Measurements from ENCODE around the gene ZFP36. TPM values are rescaled to one million over a fixed set of nuclear protein-coding genes. Genes with fewer than 3 reads are reported as not detected.
"Not testable (repeated sequence)": the region's sequence is repeated elsewhere in the genome, so short reads cannot be mapped to it uniquely, and the experiment has no call there.

ZFP36 gene
- total RNA-seq, 2 experiments from 2014 or later: 72.4 to 91.4 TPM

GRCh38 chr19:39375929-39376328 lies 30.7 kb upstream of the ZFP36 start:
- POLR2A ChIA-PET: interaction anchor here (0.8 kb wide), 1 partner anchor 15 kb away, joined by 4 read pairs; the partner anchor contains the start of genes MED29 and PAF1
- H3K4me3 Mint-ChIP-seq: no peak overlapping the region

GRCh38 chr19:39377373-39378362 lies 29.0 kb upstream of the ZFP36 start:
- Mint-ChIP-seq H3K27ac (no peak overlapping the region), H3K27me3 (ENCODE audit: low read depth) (no peaks in the 10 kb centered on the region), H3K4me1 (ENCODE audit: low read depth) (no peaks in the 10 kb centered on the region), H3K4me3 (no peak overlapping the region), H3K9me3 (ENCODE audit: insufficient read depth) (no peaks in the 10 kb centered on the region), H3K36me3 (ENCODE audit: low read depth) (peaks cover 41% of the 10 kb centered on the region)
- POLR2A ChIA-PET: no interaction called here
- ATAC-seq: no peak
- DNase-seq: no peak
- CTCF ChIA-PET: interaction anchor here (1.0 kb wide), 1 partner anchor 34 kb away, joined by 3 read pairs; no protein-coding TSS in a partner anchor

More at GRCh38 chr19:39375929-39376328, 30.7 kb upstream of the ZFP36 start:
- Mint-ChIP-seq H3K27ac (no peak overlapping the region), H3K27me3 (ENCODE audit: low read depth) (no peaks in the 10 kb centered on the region), H3K4me1 (ENCODE audit: low read depth) (no peaks in the 10 kb centered on the region), H3K36me3 (ENCODE audit: low read depth) (peaks cover 34% of the 10 kb centered on the region), H3K9me3 (ENCODE audit: insufficient read depth) (no peaks in the 10 kb centered on the region)
- CTCF ChIA-PET: no interaction called here
- no peak for DNase-seq
- ATAC-seq: no peak

DNA sequence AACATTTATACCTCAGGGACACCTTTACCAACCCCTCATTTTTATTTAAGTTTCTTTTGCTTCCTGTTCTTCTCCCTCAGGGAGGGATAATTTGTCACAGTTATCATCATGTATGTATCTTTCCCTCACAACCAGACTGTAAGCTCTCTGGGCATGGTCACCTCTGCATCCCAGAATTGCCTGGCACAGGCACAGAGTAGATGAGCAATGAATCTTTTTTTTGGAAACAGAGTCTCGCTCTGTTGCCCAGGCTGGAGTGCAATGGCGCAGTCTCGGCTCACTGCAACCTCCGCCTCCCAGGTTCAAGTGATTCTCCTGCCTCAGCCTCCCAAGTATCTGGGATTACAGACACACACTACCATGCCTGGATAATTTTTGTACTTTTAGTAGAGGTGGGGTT lies 27.3 kb upstream of the ZFP36 start:
- peaks cover 38% of the 10 kb centered on the region for H3K36me3 Mint-ChIP-seq (ENCODE audit: low read depth)
- POLR2A ChIA-PET; H3K27ac Mint-ChIP-seq; DNase-seq; H3K9me3 Mint-ChIP-seq (ENCODE audit: insufficient read depth); H3K4me3 Mint-ChIP-seq; ATAC-seq; H3K4me1 Mint-ChIP-seq (ENCODE audit: low read depth); H3K27me3 Mint-ChIP-seq (ENCODE audit: low read depth); CTCF ChIA-PET: not testable (repeated sequence)

DNA sequence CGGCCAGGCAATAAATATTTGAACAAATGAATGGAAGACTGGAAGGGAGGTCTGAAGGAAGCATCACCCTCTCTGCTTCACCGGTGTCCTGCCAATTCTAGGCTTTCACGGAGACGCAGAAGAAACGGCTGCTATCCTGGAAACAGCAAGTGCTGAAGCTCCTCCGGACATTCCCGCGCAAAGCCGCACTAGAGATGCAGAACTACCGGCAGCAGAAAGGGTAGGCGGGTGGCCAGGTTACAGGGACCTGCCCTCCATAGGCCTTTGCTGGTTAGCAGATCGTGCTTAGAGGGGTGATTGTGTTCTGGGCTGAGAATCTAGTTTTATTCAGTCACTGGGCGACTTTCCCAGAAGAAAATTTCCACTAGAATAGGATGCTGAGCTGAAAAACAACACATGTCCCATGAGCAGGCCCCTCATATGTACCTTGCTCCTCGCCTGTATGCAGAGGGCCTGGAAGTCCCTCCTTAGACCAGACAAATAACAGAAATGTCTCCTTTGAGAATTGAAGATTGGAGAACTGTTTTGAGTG lies 26.7 kb upstream of the ZFP36 start:
- Mint-ChIP-seq H3K27me3 (ENCODE audit: low read depth) (no peaks in the 10 kb centered on the region), H3K36me3 (ENCODE audit: low read depth) (peaks cover 38% of the 10 kb centered on the region), H3K9me3 (ENCODE audit: insufficient read depth) (no peaks in the 10 kb centered on the region), H3K4me3 (no peak overlapping the region), H3K27ac (no peak overlapping the region), H3K4me1 (ENCODE audit: low read depth) (peaks cover 2% of the 10 kb centered on the region)
- DNase-seq (no peak), ATAC-seq (no peak)
- ChIA-PET CTCF (no interaction called here), POLR2A (no interaction called here)

DNA sequence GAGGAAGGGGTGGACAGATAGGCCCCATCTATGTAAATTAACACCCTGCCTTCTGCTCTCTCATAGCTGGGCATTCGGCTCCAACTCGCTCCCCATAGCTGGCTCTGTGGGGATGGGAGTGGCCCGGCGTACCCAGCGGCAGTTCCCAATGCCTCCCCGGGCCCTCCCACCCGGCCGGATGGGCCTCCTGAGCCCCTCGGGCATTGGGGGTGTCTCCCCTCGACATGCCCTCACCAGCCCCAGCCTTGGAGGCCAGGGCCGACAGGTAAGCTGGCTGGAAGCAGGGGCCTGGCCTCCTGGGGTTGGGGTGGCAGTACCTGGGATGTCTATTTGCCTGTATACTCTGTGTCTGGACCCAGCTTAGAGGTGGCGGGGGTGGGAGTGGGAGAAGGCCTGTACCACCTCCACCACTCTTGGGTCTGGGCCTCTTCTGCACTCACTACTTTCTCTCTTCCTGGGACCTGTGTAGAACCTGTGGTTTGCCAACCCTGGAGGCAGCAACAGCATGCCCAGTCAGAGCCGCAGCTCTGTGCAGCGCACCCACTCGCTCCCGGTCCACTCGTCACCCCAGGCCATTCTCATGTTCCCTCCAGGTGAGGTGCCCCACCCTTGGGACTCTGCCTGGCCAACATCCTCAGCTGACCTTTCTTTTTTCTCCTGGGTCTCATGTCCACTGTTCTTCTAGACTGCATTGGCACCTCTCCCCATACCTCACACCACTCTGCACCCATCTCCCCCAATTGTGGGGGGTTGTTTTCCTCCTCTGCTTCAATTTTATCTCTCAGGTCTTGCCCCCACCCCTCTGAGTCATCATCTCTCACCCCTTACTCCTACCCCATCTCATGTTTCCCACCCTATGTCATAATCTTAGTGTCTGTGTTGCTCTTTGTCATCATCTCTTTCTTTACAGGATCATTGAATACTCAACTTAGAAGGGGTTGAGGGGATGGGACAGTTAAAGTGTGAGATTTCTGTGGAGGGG lies 25.8 kb upstream of the ZFP36 start:
- CTCF ChIA-PET: no interaction called here
- Mint-ChIP-seq H3K4me1 (ENCODE audit: low read depth) (peaks cover 5% of the 10 kb centered on the region), H3K27me3 (ENCODE audit: low read depth) (no peaks in the 10 kb centered on the region), H3K36me3 (ENCODE audit: low read depth) (peaks cover 45% of the 10 kb centered on the region), H3K27ac (no peak overlapping the region), H3K9me3 (ENCODE audit: insufficient read depth) (no peaks in the 10 kb centered on the region), H3K4me3 (no peak overlapping the region)
- POLR2A ChIA-PET: no interaction called here
- DNase-seq (no peak), ATAC-seq (no peak)

DNA sequence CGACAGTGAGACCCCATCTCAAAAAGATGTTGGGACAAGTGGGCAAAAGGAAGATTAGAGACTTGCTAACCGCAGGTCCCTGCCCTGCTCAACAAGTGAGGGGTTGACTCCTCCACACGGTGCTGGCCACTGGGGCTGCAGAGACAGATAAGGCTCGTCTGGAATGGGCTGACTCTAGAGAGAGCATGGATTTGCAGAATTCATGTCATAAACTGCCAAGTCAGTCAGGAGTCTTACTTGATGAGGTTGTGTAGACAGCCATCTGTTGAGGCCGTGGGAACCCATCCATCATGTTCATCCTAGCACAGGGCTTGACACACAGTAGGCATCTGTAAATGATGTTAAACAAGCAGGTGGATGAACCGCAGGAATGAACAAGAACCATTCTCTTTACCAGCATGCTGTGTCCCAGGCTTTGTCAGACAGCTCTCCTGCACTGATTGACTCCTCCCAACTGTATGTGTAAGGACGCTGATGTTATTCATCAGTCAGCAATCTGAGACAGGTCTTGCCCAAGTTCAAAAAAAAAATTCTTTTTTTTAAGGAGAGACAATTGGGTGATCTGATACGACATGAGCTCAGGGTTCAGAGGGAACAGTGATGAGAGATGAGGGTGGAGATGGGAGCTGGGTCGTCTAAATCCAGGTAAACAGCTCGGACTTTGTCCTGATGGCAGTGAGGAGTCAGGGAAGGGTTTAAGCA lies 24.6 kb upstream of the ZFP36 start:
- H3K9me3 Mint-ChIP-seq (ENCODE audit: insufficient read depth): no peaks in the 10 kb centered on the region
- no peak overlapping the region for H3K4me3 Mint-ChIP-seq
- no peaks in the 10 kb centered on the region for H3K27me3 Mint-ChIP-seq (ENCODE audit: low read depth)
- DNase-seq (no peak), ATAC-seq (no peak)
- H3K36me3 Mint-ChIP-seq (ENCODE audit: low read depth): peaks cover 51% of the 10 kb centered on the region
- ChIA-PET CTCF (interaction anchor here (0.5 kb wide), 1 partner anchor 35 kb away, joined by 3 read pairs; no protein-coding TSS in a partner anchor), POLR2A (interaction anchor here (0.8 kb wide), 1 partner anchor 16 kb away, joined by 3 read pairs; no protein-coding TSS in a partner anchor)
- H3K27ac Mint-ChIP-seq: peak overlapping the region; percentile 27
- H3K4me1 Mint-ChIP-seq (ENCODE audit: low read depth): peaks cover 9% of the 10 kb centered on the region

- Mint-ChIP-seq H3K4me1 (ENCODE audit: low read depth) (peaks cover 9% of the 10 kb centered on the region), H3K27ac (no peak overlapping the region), H3K36me3 (ENCODE audit: low read depth) (peaks cover 48% of the 10 kb centered on the region), H3K27me3 (ENCODE audit: low read depth) (no peaks in the 10 kb centered on the region), H3K9me3 (ENCODE audit: insufficient read depth) (no peaks in the 10 kb centered on the region), H3K4me3 (no peak overlapping the region)
- CTCF ChIA-PET: interaction anchor here (0.5 kb wide), 1 partner anchor 36 kb away, joined by 3 read pairs; no protein-coding TSS in a partner anchor
- ATAC-seq (no peak), DNase-seq (no peak)
- POLR2A ChIA-PET: interaction anchor here (0.8 kb wide), 1 partner anchor 14 kb away, joined by 3 read pairs; no protein-coding TSS in a partner anchor
Measured at GRCh38 chr19:39382991-39383828, 23.4 kb upstream of the ZFP36 start.

DNA sequence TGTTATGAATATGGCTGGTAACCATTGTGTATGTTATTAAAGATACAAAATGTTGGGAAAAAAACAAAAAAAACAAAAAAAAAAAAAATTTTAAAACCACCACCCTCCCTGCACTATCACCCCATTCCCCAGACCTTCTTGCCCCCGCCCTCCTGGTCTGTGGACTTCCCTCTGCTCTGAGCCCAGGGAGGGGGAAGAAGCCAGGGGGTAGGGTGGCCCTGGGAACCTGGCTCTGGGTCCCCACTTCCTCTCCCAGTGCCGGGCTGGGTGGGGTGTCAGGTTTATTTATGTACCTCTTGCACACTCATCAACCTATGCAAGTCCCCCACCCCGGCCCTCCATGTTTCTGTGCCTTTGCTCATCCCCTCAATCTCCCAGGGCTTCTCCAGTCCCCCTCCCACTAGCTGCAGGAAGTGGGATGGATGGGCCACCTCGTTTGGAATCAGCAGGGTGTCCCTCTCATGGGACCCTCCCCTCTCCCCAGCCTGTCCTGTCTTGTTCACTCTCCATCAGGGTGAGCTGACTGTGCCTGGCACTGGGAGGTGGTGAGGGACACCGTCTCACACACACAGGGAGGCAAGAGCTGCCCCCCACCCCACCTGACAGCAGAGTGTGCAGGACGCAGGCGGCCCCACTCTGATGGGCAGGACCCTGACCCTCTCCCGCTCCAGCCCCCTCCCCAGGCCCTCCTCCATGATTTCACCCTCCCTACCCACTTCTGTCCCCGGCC lies 21.6 kb upstream of the ZFP36 start:
- POLR2A ChIA-PET: no interaction called here
- no peak for DNase-seq
- Mint-ChIP-seq H3K36me3 (ENCODE audit: low read depth) (peaks cover 53% of the 10 kb centered on the region), H3K4me3 (no peak overlapping the region), H3K27ac (peak overlapping the region; percentile 60), H3K4me1 (ENCODE audit: low read depth) (peaks cover 20% of the 10 kb centered on the region), H3K9me3 (ENCODE audit: insufficient read depth) (no peaks in the 10 kb centered on the region), H3K27me3 (ENCODE audit: low read depth) (no peaks in the 10 kb centered on the region)
- CTCF ChIA-PET: interaction anchor here (0.6 kb wide), 1 partner anchor 159 kb away, joined by 3 read pairs; no protein-coding TSS in a partner anchor
- ATAC-seq: no peak

DNA sequence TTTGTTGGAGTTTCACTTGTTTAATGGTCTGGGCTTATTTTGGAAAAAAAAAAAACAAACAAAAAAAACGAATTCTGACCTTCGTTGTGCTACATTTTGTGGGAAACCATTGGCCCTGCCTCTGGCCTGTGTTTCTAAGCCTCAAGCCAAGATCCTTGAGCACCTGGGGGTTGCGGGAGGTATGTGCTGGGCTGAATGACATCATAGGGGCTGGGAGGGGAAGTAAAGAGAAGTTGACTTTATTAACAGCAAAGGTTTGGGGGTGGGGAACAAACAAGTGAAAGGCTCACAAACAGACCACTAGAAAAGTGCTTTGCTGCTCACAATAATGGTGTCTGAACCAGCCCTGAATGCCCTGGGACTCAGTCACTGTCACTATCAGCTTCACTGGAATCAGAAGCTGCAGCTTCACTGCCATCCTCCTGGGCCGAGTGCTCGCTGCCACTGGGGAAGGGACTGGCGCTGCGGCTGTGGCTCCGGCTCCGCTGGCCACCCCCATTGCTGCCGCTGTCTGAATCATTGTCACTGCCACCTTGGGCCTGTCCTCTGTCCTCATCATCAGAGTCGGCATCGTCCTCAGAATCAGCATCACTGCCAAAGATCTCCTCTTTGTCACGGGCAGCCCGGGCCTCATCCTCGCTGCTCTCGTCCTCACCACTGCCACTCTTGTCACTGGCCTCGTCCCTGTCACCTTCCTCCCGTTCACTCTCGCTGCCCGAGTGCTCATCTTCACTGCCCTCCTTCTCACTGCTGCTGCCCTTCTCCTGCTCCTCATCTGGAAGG lies 20.8 kb upstream of the ZFP36 start:
- POLR2A ChIA-PET: no interaction called here
- peaks cover 53% of the 10 kb centered on the region for H3K36me3 Mint-ChIP-seq (ENCODE audit: low read depth)

More for the DNA sequence above, 20.8 kb upstream of the ZFP36 start:
- ATAC-seq (no peak), DNase-seq (no peak)
- peak overlapping the region; percentile 20 for H3K27ac Mint-ChIP-seq
- H3K4me3 Mint-ChIP-seq: no peak overlapping the region
- H3K27me3 Mint-ChIP-seq (ENCODE audit: low read depth): no peaks in the 10 kb centered on the region
- CTCF ChIA-PET: no interaction called here
- H3K4me1 Mint-ChIP-seq (ENCODE audit: low read depth): peaks cover 25% of the 10 kb centered on the region
- no peaks in the 10 kb centered on the region for H3K9me3 Mint-ChIP-seq (ENCODE audit: insufficient read depth)

Measured in activated CD8-positive, alpha-beta T cell treated with anti-CD3 and anti-CD28 coated beads, Interleukin-2, amount 10 ng/mL, durations not matched to agents 7 days and 5 days (primary cell).